ENCODE measurements around the gene FYB2.

DNA sequence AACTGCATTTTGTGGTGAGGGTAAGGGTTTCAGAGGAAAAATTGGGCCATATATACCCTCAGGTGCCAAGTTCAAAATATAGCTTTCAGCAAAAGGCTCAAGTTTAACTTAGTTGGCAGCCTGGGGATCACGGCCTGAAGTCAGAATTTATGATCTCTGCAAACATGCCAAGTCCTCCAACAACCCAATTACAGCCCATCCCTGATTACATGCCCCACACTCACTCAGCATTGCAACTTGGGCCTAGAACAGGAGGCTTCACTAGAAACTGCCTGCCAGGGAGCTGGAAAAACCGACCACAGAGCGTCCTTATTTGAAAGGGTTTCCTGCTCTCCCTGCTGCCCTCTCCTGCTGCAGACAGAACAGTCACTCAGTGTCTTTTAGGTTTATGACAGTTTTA, 12.4 kb downstream of the FYB2 start:
- TF ChIP-seq, protein P1, sequence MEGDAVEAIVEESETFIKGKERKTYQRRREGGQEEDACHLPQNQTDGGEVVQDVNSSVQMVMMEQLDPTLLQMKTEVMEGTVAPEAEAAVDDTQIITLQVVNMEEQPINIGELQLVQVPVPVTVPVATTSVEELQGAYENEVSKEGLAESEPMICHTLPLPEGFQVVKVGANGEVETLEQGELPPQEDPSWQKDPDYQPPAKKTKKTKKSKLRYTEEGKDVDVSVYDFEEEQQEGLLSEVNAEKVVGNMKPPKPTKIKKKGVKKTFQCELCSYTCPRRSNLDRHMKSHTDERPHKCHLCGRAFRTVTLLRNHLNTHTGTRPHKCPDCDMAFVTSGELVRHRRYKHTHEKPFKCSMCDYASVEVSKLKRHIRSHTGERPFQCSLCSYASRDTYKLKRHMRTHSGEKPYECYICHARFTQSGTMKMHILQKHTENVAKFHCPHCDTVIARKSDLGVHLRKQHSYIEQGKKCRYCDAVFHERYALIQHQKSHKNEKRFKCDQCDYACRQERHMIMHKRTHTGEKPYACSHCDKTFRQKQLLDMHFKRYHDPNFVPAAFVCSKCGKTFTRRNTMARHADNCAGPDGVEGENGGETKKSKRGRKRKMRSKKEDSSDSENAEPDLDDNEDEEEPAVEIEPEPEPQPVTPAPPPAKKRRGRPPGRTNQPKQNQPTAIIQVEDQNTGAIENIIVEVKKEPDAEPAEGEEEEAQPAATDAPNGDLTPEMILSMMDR (IDR thresholded peaks at IDR 0.05; ENCODE audit: insufficient read depth, low read depth, low read length), result no peak
- TF ChIP-seq EZH2 (IDR thresholded peaks at IDR 0.05; ENCODE audit: insufficient read depth, low read length), result no peak
